Non-pigmented ciliary epithelial cell (primary cell): ENCODE results near the gene GPATCH2L.

Experiments used
- DNase-seq: peaks from one replicate; pipeline ENCODE4 v3.0.0-alpha.2; 2010; ENCODE audit warnings: low read depth

Gene GPATCH2L

DNA sequence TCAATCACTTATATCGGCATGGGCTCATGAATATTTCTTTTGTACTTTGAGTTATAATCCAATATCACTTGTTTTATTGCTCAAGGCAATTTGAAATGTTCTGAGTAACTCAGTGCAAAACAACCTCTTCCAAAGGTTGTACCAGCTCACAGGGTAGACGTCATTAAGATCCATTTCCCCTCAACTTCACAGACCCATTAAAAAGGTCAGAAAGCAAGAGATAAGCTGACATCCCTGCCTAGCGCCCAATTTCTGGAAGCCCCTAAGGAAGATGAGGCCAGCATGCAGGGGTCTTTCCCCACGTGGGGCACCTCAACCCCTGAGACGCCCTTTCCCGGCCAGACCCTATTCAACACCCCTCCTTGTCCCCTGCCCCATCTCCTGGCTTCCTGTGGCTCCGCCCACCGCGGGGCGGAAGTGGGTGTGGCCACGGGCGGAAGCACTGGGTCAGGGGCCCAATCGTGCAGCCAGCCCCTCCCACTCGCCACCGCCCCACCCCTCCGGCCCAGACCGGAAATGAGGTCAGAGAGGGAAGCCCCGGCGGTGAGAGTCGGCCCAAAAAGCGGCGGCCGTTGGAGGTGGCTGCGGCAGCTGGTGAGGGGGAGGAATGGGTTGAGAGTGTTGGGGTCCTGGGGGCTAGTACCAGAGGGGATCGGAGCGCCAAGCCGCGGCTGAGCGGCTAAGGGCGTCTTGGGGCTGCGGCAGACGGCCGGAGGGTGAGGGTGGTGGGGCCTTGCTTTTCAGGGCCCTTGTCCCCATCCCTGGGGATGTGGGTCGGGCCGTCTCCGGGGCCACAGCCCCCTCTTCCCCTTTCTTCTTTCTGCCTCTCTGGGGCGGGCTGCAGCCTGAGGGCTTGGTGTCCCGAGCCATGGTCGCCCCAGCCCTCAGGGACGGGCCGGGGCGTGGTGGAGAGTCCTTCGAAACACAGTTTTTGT, at the start of gene GPATCH2L:
Gene GPATCH2L (plus strand): TSS at position 525 of the 935 bp plus-strand sequence. CDS start 2,442 bp downstream, outside the sequence.
- peak; percentile 34 for DNase-seq

DNA sequence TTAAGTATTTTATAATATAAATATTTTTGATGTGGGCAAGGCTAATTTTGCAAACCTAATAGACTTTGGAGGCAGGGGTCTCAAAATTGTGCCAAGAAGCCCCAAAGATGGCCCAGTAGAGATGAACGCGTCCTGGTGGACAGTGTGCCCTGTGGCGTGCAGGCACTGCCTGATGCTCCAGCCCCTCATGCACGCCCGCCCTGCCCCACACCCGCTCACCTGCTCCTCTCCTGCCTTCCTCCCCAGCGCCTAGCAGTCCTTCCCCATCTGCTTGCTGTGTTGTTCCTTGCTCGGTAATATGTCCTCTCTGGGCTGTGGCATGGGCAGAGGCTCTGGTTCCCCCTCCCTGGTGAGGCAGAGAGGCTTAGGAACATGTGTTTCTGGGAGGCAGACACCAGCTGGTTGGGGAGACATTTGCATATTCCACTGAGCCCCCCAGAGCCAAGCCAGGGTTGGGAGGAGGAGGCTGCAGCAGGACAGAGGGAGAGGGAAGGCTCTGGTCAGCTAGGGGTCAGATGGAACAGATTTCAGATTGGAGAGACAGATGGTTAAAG, 46.8 kb upstream of the GPATCH2L start:
- DNase-seq = no peak

DNA sequence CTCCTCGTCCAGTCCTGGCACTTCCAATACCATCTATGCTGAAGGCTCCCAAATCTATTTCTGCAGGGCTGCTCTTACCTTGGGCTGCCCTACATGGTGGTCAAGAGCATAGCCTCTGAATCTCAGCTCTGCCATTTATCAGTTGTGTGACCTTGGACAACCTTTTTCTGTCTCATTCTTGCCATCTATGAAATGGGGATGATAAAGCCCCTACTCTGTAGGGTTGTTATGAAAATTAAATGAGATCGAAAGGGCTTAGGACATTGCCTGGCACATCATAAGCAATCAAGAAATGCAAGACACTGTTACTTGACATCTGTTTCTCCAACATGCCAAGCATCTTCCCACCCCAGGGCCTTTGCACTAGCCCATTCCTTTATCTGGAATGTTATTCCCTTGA, 45.5 kb upstream of the GPATCH2L start:
- no peak for DNase-seq

DNA sequence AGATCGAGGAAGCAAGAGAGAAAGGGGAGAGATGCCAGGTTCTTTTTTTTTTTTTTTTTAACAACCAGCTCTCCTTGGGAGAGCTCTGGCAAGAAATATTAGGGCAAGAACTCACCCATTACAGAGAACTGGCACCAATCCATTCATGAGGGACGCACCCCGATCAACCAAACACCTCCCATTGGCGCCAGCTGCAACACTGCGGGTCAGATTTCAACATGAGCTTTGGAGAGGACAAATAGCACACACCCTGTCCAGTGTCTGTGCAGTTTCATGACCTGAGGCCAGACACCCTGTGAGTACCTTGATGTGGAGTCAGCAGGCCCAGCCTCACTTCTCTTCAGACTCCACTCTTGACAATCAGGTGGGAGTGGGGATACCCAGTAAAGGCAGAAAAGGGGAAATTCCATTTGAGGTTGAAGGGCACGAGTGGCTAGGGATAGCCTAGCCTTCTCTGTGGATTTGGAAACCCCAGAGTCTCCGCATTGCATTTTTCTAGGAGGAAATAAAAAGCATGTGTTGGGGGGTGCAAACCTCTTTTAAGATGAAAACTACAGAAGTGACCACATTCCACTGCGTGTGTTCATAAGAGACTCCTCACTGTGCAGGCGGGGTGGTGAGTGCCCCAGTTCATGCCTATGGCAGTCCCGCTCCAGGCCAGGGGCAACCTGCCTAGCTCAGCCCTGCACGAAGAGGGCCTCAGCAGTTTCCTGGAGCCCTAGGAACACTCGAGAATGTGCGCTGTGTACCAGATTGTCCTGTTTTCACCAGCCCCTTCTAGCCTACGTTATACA, 42.4 kb upstream of the GPATCH2L start:
- DNase-seq = no peak

DNA sequence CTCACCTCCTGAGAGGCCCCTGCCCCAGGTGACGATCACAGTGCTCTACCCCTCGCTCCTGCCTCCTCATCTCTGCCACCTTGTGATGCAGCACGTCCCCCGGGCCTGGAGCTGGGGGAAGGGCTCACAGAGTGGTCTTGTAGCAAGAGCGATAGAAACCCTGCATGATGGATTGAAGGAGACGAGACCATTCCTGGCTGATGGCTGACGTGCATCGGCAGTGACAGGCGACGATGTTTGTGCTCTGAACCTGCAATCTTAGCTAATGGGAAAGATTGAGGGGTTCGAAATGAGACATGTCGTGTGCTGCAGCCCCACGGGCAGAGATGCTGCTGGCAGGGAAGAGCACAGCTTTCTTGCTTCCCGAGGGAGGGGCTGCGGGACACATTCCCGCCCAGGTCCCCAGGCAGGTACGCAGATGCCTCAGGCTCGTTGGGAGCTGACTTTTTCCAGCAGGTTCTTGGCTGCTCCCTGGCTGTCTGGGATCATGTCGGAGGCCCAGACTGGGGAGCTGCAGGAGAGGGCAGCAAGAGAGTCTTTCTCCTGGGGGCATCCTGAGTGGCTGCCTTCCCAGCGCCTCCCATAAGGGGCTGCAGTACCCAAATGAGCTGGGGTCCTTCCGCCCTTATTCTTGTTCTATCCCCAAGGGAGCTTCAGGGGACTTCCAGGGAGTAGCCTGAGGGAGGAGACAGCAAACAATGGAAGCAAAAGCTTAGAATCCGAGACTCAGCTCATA, 38.7 kb upstream of the GPATCH2L start:
- no peak for DNase-seq

DNA sequence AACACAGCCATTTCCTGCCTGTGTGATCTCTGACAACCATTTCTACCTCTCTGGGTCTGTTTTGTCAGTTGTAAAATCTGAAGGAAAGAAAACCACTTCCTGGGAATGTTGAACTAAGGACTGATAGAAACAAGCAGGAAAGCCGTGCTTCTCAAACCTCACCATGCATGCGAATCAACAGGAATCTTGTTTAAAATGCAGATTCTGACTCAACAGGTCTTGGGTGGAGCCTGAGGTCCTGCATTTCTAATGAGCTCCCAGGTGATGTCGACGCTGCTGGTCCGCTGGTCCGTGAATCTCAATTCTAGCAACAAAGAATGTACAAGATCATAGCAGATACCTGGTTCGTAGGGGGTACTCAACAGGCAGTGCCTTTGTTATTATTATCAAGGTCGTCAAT, 38.0 kb upstream of the GPATCH2L start:
- DNase-seq = no peak

DNA sequence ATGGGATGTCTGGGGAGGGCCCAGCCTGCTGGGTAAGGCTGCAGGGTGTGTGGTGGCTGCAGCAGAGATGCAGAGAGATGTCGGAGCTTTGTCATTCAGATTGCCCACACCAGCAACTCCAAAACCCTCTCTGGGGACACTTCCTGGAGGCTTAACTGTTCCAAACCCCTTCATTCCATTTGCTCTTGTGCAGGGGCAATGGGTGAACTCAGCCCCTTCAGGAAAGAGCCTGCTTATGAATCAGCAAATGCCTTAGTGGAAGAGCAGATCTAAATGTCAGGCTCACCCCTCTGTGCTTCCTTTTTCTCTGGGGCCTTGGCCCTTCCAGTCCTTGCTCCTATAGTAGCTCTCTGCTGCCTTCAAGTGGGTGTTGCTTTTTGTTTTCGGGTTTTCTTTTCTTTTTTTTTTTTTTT, 36.7 kb upstream of the GPATCH2L start:
- DNase-seq = no peak

DNA sequence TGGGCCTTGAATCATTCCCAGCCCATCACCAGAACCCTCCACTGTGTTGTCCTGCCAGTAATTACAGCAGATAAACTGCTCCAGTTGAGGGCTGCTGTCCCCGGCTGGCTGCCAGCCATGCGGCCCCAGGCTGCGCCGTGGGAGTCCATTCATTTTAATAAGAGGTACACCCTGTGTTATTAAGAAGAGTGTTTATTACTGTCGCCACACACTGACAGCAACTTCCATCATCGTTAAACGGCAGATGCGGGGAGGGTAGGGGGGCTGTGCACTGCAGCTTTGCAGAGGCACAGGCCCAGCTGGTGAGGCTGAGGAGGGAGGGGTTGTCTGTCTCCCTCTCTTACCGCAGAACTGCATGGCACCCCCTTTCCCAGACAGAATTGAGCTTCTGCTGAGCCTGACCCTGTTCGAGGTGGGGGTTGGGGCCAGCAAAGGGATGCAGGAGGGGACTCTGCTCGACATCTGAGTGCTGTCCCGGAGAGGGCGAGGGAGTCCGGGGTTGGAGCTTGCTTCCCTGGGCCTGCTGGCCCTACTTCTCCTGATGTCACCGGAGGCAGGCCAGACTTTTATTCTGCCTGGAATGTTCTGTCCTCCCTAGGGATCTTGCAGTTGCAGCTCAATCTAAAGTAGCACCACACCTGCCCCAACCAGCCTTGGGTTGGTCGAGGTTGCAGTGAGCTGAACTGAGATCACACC, 33.8 kb upstream of the GPATCH2L start:
- DNase-seq = no peak

DNA sequence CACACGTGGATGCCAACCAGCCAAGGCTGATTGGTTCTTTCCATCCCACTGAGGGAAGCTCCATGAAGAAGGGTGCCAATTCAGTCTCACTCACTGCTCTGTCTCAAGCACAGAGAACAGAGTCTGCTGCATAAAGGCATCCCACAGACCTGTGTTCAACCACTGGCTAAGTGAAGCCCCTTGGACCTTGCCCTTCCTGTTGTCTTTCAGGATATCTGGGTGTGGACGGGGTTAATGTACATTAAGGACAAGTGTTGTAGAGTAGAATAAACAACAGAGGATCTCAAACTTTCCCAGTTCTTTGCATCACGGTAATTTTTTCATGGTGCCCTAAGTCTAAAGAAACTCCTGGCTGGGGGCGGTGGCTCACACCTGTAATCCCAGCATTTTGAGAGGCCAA, 33.1 kb upstream of the GPATCH2L start:
- DNase-seq = no peak

DNA sequence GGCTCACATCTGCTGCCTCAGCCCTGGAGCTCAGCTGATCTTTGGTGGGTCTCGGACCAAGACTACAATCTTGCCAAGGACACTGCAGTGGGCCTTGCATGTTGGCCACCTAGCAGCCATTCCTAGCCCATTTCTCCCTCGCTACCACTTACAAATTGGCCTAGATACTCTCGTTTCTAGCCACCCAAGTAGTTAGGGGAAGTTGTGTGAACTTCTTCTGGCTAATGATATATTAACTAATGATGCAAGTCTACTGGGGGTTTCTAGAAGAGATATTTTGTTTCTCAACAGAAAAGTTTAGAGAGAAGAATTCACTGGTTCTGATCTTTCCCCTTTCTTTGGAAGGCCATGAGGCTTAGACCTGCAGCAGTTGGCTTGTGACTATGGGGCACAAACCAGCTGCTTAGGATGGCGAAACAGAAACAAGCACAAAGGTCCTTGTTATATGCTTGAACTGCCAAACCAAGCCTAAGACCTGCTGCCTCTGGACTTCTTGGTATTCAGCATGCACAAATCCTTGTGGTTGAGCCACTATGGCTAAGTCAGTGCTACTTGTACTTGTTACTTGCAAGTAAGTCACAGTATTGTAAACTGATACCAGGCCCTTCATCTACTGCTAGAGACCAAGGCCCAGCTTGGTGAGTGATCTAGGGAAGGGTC, 30.5 kb upstream of the GPATCH2L start:
- DNase-seq = no peak

DNA sequence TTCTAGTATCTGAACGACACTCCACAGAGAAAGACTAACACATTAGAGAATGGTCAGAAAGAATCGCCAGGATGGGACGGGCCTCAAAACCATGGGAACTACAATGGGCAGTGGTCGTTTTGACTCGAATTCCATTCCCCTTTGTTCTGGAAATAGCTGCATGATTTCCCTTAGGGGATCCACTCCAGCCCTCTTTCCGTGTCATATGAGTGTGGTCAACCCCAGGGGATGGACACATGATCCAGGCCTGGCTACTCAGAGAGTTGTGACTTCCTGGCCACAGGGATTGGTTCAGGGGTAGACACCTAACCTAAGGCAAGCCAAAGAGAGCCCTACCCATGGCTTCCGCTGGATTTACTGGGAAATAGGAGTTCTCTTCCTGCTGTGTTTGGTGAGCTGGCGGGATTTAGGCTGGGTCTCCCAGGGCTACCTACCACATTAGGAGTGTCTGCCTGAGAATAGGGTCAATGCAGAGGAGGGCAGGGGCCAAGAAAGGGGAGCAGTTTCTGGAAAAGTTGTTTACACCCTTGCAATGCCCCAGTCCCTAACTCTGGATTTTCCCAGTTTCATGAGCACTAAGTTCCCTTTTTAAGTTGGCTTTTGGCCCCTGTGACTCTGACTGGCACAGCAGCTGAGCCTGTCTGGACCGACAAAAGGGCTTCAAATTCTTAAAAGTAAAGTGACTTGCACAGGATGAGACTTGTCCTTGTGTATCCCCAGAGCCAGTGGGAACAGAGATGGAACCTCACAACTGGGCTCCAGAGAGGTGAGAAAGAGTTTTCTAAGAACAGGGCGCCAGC, 28.1 kb upstream of the GPATCH2L start:
- DNase-seq = no peak

DNA sequence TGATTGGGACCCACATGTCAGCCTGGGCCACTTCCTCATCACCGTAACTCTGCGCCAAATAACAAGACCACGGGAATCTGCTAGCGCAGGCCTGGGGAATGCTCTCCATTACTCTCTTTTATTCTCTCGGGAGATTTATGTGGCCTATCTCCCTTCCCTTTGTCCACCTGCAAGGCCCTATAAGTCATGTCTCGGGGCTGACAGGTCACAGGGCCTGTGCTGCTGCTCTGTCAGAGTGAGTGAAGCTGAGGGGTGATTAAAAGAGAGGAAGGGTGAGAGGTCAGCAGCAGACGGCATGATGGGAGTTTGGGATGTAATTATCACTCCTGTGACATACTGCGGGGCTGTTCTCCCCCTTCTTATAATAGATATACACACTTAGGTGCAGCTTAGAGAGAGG, 26.2 kb upstream of the GPATCH2L start:
- no peak for DNase-seq

DNA sequence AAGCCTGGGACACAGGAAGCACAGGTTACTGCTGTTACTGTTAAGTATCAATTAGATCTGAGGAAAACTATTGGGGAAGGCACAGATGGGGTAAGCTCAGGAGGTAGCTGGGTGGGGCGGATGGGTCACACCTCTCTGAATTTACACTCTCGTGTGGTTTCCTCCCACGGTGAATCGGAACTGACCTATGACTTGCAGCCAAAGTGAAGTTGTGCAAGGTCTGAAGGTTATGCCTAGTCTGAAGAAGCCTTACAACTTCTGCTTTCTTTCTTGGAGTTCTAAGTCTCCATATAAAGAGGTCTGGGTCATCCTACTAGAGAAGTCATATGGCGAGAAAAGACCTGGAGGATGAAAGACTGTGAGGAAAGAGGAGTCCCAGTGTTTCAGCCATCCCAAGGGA, 25.6 kb upstream of the GPATCH2L start:
- no peak for DNase-seq

DNA sequence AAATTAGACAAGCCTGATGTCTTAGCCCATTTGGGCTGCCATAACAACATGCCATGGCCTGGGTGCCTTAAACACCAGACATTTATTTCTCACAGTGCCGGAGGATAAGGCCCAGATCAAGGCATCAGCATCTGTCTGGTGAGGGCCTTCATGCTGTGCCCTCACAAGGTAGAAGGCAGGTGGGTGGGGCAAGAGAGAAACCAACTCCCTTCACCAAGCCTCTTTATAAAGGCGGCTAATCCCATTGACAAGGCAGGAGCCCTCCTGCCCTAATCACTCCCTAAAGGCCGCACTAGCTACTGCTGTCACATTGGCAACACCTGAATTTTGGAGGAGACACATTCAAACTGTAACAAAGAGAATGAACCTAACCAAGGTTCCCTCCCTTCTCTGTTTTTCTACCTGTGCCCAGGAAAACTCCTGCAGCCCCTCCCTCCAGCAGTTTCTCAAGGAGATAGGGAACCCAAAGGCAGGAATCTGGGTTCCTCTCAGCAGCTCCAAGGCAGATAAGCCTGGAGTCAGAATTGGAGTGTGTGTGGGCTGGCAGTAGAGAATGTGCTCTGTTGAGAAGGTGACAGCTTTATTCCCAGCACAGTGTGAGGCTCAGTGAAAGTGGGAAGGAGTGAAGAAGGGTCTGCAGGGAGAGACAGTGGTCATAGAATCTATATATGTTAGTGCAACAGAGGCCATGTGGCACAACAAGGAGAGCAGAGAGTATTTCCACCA, 21.7 kb upstream of the GPATCH2L start:
- DNase-seq = no peak

DNA sequence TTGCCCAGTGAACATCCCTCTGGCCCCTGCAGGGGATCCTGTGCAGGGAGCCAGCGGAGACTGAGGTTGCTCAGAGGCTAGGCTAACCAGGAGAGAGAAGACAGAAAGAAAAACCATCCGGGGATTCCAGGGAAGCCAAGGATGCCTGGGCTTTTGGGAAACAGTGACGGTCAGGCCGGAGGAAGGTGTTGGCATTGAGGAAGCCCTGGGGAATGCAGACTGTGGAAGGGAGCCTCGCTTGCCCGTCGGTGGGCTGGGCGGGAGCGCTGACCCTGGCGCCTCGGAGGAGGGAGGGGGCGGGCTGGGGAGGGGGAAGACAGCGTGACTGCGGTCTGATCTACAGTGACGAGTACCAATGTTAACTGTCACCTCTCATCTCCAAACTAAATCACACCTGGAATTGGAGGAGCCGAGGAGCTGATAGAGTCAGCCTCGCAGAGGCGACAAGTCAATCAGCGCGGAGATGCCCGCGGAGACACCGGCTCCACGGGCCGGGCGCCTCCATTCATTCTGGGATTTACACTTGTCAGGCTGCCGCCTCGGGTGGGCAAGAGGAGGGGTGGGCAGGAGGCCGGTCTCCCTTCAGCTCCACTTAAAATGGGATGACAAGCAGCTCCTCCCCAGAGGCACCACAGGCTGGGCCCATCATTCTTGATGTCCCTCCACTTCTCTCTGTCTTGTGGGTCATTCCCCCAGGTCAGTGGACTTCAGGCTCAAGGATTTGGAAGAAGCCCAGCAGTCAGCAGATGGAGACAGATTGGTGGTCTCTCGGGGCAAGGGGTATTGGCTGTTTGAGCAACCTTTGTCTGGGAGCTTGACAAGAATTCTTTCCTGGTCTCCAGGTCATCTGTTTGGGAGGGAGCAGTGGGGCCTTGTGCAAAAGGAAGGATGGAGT, 20.4 kb upstream of the GPATCH2L start:
- no peak for DNase-seq

DNA sequence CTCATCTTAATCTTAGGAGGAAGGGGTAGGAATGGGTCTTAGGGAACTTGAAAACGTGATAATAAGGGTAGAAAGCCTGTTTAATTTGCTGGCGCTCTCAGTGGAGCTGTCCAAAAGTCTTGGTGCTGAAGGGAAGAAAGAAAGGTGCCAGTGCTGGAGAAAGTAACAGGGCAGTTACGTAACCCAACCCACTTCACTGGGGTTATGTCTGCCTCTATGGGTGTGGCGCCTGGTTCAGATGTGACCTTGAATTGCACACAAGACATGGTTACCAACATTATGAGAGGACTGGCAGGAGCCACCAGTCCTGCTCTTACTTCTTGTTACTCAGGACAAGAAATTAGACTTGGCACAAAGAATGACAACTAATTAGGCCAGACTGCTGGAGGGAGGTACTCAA, 18.6 kb upstream of the GPATCH2L start:
- no peak for DNase-seq

DNA sequence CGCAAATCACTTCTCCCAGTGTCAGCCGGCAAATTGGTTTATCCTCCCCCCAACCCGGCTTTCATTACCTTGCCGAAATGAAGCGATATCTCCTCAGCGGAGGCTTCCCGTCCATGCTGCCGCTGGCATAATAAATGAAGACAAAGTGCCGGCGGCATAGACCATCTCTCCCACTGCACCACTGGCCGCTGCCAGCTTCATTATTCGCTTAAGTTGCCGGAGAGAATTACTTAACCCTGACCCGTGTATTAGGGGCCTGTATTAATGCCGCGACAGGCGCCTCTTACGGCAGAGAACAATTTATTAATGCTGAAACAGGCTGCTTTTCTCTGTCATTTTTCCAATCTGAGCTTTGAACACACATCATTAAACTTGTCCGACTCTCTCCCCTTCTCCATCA, 17.5 kb upstream of the GPATCH2L start:
- DNase-seq = no peak

DNA sequence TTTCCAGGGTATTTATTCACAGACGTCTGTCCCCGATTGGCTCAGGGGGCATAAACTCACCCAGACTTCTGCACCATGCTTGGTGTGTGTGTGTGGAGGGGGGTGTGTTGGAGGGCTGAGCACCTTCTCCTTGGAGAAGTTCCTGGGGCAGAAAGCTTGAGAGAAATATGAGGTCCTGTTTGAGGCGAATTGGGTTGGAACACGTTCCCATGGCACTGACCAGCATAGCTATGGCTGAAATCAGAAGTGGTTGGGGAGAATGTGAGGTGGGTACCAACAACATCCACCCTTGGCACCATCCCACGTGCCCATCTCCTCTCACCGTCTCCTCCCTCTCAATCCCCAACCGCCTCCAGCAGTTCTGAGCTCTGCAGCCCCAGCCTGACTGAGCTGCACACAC, 16.0 kb upstream of the GPATCH2L start:
- no peak for DNase-seq
